Suppressor macrophage (primary cell): Measurements from ENCODE around the gene PAK4.
A peak's percentile ranks its signal among the peaks of the same experiment; 100 is the strongest.
"Not testable (repeated sequence)": the region's sequence is repeated elsewhere in the genome, so short reads cannot be mapped to it uniquely, and the experiment has no call there.

Experiments
- DNase-seq, 4 experiments: peaks; one replicate each; pipeline ENCODE4 v3.0.0-alpha.2; 2020 to 2022

PAK4 gene

GRCh38 chr19:39211731-39212374 lies 86.3 kb downstream of the PAK4 start:
- DNase-seq: no peak

DNA sequence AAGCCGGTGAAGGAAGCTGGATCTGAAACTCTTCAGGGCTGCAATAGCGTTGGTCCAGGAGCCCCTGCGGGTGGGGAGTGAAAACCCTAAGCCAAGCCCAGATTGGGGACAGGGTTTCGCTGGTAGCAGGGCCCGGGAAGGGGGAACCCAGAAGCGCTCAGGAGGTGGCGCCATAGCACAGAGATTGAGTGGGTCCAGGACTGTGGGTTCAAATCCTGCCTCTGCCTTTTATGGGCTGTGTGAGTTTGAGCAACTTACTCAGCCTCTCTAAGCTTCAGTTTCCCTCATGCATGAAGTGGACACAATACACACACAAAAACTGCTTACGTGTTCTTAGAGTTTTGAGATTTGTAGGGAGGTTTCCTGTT lies 86.8 kb downstream of the PAK4 start:
- peak; percentile 37 to 66 (median 53) for DNase-seq

DNA sequence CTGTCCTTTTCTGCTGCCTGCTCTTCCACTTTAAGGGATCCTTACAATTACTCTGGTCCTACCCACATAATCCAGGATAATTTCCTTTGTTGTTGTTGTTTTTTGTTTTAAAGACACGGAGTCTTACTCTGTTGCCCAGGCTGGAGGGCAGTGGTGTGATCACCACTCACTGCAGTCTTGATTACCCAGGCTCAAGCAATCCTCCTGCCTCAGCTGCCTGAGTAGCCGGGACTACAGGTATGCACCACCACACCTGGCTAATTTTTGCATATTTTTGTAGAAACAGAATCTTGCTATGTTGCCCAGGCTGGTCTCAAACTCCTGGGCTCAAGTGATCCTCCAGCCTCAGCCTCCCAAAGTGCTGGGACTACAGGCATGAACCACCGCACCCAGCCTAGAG lies 89.7 kb downstream of the PAK4 start:
- not testable (repeated sequence) for DNase-seq

DNA sequence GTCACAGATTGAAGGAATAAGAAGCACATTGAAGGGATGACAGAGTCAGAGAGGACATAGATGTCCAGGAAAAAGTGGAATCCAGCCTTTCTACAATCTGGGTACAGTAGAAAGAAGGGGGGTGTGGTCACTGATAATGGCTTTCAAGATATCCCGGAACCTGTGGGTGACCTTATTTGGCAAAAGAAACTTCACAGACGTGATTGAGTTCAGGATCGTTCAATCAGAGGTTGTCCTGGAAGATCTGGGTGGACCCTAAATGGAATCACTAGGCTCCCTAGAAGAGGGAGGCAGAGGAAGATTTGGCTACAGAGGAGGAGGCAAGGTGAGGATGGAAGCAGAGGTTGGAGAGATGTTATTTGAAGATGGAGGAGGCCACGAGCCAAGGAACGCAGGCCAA lies 91.5 kb downstream of the PAK4 start:
- DNase-seq: no peak

- DNase-seq: no peak
Observed at GRCh38 chr19:39218230-39219007, 92.8 kb downstream of the PAK4 start.

- DNase-seq: not testable (repeated sequence)
Observed at GRCh38 chr19:39219108-39219507, 93.5 kb downstream of the PAK4 start.

DNA sequence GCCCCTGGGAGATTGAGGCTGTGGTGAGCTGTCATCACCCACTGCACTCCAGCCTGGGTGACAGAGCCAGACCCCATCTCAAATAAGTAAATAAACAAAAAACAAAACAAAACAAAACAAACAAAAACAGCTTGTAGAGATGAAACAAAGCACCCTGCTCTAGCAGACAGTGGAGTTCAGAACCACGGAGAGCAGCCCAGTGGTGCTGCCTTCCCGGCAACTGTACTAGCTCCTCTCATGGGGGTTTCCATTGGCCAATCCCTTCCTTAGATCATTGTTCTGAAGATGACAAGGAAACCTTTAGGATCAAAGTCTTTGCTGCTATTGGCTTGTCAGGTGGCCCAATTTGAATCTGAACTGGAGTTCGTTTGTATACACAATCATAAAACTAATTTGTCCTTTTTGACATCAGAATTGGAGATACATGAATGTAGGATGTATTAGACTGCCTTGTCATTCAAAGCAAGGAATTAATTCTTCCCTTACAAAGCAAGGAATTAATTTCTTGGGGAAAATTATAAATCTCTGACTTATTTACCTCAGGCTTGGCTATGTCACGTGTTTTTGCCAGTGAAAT lies 98.2 kb downstream of the PAK4 start:
- peak in 3 of 4 experiments; percentile 17 to 48 (median 37) for DNase-seq

- peak in 1 of 4 experiments; percentile 7 for DNase-seq
Observed at GRCh38 chr19:39224910-39225309, 99.3 kb downstream of the PAK4 start.
